Omental fat pad (tissue), 4 donors: Measurements from ENCODE around the gene CENPQ. TPM values are rescaled to one million over a fixed set of nuclear protein-coding genes. Genes with fewer than 3 reads are reported as not detected.

ENCODE experiments used
- ATAC-seq: fragments of 150-250 bp; one replicate; pipeline ENCODE4 v1.9.1; 2016; ENCODE audit warnings: mild to moderate bottlenecking, moderate library complexity; ENCODE audit not compliant: low FRiP score
- DNase-seq: peaks from one replicate; pipeline ENCODE4 v3.0.0-alpha.2; 2019; ENCODE audit warnings: low spot score
- total RNA-seq, 4 donors: library from RNA; depleted of rRNA; stranded (reverse); fragments of >200 nt; gene quantifications; one replicate each; pipeline ENCODE4 v1.1.0, GENCODE V29; 2016
- TF ChIP-seq, protein P1 (sequence below), 3 donors: fragments of 450-650 bp; IDR thresholded peaks; one replicate each; pipeline ENCODE4 v1.5.1; 2016 to 2017; ENCODE audit warnings: antibody characterized with exemption in 3 of 3, mild to moderate bottlenecking in 3 of 3, moderate library complexity in 2 of 3

CENPQ gene
- total RNA-seq, 4 donors from 2014 or later = 1.8 to 6.8 (median 4.5) TPM

DNA sequence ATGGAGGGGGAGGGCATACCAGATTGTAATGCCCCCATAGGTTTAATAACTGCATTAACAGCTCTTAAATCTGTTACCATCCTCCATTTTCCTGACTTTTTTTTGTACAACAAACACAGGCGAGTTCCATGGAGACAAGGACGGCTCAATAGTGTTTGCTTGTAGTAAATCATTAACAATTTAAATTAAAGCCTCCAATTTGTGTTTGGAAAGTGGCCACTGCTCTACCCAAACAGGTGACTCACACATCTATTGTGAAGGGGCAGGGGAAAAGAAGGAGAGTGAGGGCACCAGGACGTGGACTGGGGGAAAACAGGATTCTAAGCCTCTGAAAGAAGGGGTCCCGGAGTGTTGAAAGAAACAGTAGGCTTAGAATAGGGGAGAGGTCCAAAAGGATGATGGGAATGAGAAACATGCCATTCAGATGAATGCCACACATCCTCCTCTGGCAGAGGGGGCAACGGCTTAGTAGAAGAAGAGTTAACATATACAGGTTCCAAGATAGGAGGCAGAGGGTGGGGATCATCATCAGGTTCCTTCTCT lies 43.5 kb downstream of the CENPQ start:
- DNase-seq (no peak), ATAC-seq (no peak)
- TF ChIP-seq, protein P1, sequence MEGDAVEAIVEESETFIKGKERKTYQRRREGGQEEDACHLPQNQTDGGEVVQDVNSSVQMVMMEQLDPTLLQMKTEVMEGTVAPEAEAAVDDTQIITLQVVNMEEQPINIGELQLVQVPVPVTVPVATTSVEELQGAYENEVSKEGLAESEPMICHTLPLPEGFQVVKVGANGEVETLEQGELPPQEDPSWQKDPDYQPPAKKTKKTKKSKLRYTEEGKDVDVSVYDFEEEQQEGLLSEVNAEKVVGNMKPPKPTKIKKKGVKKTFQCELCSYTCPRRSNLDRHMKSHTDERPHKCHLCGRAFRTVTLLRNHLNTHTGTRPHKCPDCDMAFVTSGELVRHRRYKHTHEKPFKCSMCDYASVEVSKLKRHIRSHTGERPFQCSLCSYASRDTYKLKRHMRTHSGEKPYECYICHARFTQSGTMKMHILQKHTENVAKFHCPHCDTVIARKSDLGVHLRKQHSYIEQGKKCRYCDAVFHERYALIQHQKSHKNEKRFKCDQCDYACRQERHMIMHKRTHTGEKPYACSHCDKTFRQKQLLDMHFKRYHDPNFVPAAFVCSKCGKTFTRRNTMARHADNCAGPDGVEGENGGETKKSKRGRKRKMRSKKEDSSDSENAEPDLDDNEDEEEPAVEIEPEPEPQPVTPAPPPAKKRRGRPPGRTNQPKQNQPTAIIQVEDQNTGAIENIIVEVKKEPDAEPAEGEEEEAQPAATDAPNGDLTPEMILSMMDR (IDR thresholded peaks at IDR 0.05) = no peak

DNA sequence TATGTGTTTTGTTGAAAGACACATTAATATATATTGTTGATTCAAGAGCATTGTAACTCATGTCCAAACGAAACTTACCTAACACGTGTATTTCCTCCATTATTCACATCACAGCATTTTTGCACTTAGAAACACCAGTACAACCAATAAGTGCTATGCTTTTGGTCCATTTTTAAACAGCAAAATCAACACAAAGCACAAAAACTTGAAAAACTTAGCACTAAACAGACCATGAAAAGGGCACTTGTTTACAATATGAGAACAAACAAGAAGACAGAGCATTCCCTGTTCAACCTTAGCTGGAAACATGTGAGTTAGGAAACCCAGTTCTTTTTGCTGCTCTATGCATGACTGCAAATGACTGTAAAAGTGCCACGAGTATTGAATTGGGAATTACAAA lies 46.2 kb downstream of the CENPQ start:
- no peak for DNase-seq
- ATAC-seq = no peak
- TF ChIP-seq, protein P1 (IDR thresholded peaks at IDR 0.05) = no peak

DNA sequence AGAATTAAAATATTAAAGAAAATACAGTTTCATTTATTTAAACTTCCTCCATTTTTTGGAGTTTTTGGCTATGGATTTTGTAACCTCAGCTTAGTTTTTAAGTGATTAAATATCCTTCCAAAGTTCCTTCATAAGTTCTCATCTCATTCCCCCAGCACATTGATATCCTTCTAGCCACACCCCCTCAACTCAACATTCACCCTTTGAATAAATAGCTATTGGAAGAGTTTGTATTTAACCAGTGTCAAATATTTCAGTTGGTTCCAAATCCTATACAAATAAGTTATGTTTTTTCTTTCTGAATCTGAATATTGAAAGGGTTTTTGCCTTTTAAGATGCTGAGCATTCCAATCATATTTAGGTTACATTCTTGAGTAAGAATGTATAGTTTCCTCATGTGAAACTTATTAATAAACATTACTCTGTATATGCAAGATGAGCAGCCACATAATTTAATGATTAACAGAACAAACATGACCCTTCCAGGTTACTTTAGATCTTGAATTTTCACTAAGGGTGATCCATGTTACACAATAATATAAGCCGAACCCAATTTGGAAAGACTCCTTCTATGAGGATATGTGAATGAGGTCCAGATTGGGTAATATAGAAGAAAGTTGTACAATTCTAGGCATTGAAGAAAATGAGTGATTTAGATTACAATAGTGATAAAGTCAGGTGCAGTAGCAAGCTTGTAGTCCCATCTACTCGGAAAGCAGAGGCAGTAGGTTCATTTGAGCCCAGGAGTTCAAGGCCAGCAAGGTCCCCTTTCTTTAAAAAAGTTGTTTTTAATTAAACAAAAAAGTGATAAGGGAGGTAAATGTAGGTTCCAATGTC lies 50.2 kb downstream of the CENPQ start:
- DNase-seq (no peak), ATAC-seq (no peak)
- TF ChIP-seq, protein P1 (IDR thresholded peaks at IDR 0.05) = no peak

DNA sequence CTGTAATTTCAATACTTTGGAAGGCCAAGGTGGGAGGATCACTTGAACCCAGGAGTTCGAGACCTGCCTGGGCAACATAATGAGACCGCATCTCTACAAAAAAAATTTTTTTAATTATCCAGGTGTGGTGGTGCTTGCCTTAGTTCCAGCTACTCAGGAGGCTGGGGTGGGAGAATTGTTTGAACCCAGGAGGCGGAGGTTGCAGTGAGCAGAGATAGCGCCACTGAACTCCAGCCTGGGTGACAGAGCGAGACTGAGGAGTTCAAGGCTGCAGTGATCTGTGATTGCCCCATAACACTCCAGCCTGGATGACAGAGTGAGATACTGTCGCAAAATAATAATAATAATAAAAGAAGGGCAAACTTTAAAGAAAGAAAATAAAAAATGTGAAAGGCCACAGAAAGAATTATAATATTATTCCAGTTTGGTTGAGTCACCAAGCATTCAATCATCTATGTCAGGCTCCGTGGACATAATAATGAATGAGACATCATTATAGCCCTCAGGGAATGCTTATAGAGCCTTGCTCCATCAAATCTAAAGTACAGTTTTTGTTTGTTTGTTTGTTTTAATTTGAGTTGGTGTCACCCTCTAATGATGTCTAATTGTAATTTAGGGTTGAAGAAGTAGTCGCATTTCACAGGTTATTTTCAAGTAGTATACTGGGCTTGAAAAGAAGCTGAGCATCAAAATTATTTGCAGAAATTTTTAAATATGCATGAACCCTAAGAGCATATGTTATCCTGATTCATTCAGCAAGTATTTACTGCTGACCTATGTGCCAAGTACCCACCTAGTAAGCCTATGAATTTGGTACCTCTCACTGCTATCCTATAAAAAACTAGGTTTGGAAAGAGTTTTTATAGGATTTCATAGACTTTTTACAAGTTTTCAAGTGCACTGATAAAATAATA lies 51.7 kb downstream of the CENPQ start:
- DNase-seq (no peak), ATAC-seq (no peak)
- TF ChIP-seq, protein P1 (IDR thresholded peaks at IDR 0.05) = no peak

DNA sequence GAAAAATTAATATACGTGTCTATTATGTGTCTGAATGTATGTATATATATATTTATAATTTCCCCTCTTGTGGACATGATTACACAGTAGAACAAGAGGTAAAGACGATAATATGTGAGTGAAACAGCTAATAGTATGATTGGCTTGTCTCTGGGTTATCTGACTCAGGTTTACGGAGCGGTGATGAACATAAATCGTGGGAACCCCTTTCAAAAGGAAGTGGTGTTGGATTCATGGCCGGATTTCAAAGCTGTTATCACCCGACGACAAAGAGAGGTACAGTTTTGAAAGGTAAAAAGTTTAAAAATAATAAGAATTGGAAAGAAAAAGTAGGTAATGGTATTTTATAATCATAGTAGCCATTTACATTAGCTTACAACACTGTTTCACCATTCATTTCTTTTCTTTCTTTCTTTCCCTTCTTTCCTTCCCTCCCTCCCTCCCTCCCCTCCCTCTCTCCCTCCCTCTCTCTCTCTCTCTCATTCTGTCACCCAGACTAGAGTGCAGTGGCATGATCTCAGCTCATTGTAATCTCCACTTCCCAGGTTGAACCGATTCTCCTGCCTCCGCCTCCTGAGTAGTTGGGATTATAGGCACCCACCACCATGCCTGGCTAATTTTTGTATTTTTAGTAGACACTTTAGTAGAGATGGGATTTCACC lies 52.4 kb downstream of the CENPQ start:
- ATAC-seq (no peak), DNase-seq (no peak)
- TF ChIP-seq, protein P1 (IDR thresholded peaks at IDR 0.05) = no peak

DNA sequence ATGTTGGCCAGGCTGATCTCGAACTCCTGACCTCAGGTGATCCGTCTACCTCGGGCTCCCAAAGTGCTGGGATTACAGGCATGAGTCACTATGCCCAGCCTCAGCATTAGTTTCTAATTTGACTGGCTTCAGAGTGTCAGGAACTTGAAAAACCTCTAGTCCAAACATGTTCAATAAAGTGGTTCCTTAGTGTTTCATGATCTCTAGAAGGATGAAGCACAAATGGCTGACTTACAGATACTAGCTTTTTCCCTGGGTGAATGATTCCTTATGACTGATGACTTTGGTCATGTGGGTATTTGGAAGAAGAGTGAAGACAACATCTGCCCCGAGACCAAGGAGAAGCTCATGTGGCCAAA lies 53.0 kb downstream of the CENPQ start:
- no peak for DNase-seq
- TF ChIP-seq, protein P1 (IDR thresholded peaks at IDR 0.05) = no peak
- ATAC-seq = no peak
